OCI-M2 (cell line): ENCODE results near the gene DCK.
"Not testable (repeated sequence)": the region's sequence is repeated elsewhere in the genome, so short reads cannot be mapped to it uniquely, and the experiment has no call there.

Source experiments
- DNase-seq: peaks from one replicate; lab custom pipeline; 2025; ENCODE audit not compliant: unreplicated experiment; lab: John Stamatoyannopoulos, UW

The DCK gene

DNA sequence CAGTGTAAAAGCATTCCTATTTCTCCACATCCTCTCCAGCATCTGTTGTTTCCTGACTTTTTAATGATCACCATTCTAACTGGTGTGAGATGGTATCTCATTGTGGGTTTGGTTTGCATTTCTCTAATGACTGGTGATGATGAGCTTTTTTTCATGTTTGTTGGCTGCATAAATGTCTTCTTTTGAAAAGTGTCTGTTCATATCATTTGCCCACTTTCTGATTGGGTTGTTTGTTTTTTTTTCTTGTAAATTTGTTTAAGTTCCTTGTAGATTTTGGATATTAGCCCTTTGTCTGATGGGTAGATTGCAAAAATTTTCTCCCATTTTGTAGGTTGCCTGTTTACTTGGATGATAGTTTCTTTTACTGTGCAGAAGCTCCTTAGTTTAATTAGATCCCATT is 6.2 kb downstream of the DCK start:
- DNase-seq, result not testable (repeated sequence)

DNA sequence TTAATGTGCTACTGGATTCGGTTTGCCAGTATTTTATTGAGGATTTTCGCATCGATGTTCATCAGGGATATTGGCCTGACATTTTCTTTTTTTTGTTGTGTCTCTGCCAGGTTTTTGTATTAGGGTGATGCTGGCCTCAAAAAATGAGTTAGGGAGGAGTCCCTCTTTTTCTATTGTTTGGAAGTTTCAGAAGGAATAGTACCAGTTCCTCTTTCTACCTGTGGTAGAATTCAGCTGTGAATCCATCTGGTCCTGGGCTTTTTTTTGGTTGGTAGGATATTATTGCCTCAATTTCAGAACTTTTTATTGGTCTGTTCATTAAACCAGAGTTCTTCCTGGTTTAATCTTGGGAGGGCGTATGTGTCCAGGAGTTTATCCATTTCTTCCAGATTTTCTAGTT is 7.9 kb downstream of the DCK start:
- not testable (repeated sequence) for DNase-seq

DNA sequence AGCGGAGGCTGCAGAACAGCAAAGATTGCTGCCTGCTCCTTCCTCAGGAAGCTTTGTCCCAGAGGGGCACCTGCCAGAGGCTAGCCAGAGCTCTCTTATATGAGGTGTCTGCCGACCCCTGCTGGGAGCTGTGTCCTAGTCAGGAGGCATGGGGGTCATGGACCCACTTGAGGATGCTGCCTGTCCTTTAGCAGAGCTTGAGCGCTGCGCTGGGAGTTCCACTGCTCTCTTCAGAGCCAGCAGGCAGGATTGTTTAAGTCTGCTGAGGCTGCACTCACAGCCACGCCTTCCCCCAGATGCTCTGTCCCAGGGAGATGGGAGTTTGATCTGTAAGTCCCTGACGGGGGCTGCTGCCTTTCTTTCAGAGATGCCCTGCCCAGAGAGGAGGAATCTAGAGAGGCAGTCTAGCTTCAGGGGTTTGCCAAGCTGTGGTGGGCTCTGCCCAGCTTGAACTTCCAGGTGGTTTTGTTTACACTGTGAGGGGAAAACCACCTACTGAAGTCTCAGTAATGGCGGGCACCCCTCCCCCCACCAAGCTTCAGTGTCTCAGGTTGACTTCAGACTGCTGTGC is 10.9 kb downstream of the DCK start:
- DNase-seq, result no peak

DNA sequence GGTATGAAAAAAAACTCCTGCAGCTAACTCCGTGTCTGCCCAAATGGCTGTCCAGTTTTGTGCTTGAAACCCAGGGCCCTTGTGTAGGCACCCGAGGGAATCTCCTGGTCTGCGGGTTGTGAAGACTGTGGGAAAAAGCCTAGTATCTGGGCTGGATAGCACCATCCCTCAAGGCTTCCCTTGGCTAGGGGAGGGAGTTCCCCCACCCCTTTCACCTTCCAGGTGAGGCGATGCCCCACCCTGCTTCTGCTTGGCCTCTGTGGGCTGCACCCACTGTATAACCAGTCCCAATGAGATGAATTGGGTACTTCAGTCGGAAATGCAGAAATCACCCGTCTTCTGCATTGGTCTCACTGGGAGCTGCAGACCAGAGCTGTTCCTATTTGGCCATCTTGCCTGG is 11.6 kb downstream of the DCK start:
- DNase-seq, result not testable (repeated sequence)

DNA sequence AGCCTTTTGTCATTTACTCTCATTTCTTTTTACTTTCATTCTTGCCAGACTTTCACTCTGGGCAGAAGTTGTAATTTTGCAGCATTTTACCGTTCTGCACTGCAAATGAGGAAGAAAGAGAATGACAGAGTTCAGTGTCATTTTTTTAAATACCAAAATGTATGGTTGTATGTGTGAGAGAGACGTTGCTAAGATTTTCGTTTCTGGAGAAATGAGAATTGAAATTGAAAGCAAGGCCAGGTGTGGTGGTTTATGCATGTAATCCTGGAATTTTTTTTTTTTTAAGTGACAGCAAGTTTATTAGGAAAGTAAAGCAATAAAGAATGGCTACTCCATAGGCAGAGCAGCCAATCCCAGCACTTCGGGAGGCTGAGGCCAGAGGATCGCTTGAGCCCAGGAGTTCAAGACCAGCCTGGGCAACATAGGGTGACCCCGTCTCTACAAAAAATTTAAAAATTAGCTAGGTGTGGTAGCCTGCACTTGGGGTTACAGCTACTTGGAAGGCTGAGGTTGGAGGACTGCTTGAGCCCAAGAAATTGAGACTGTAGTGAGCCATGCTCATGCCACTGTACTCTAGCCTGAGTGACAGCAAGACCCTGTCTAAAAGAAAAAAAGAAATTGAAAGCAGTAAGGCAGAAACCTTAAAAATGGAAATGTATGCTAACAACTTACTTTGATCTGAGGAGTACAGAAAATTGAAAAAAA is 12.9 kb downstream of the DCK start:
- no peak for DNase-seq

DNA sequence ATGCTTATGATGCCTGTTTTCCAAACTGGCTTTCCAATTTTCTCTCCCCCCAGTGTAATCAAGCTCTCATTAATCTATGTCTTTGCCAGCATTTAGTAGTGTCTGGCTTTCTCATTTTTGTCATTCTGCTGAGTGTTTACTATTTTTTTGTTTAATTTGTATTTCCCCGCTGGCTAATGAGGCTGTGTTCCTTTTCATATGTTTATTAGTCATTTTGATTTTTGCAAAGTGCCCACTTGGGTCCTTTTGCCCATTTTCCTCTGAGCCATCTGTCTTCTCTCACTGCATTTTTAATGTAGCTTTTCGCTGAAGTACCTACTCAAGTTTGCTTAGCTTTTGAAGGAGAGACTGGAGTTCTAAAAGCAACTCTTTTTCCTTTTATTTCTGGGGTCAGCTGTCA is 14.7 kb downstream of the DCK start:
- DNase-seq, result no peak

DNA sequence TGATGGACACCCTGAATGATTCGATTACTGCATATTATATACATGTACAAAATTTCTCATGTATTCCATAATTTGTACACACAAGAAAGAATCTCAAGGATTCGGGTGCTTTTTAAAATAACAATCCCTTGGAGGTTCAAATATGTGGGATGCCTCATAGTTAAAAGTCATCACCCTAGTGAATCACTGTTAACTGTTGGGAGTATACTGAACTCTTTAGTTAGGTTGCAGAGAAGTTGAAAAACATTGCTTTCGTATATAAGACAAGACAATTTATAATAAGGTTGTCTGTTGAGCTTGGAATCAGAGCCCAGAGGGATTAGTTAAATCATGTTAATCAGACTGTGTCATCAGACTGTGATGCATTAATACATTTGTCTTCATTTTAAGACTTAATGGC is 15.6 kb downstream of the DCK start:
- no peak for DNase-seq

DNA sequence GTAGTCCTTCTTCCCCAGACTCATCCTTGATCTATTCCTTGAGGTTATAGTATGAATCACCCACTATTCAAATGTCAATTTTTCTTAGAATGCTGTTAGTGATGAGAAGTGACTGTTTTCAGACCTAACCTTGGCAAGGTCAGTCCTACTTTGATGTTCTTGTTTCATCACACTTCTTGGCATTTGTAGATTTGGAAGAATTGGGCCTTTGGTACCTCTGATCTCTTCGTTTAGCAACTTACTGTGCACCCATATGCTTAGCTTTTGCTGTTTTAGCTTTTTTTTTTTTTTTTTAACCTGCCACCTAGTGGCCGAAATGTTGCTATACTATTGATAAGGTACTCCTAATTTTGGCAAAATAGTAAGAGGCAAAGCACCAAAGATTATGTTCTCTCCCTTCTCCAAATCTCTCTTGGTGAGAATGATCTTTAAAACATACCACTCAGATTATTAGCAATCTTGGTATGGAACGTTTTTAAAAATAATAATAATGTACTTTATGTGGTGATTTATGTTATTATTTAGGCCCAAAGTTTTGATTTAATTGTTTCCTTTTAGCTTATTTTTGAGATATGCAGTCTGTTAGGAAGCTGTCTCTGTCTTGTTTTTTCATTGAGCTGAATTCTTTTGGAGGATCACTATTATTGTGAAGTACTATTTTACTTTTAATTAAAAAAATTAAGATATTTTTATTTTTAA is 16.6 kb downstream of the DCK start:
- no peak for DNase-seq

DNA sequence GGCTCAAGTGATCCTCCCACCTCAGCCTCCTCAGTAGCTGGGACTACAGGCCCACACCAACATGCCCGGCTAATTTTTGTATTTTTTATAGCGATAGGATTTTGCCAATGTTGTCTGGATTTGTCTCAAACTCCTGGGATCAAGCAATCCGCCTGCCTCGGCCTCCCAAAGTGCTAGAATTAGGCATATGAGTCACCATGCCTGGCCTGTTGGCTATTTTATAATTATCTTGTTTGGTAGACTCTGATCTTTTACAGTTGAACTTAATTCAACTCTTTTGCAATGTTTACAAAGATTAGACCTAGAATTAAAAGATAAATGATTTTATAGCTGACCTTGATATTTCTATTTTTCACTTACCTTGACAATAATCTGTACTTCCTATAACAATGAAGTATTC is 18.0 kb downstream of the DCK start:
- no peak for DNase-seq

DNA sequence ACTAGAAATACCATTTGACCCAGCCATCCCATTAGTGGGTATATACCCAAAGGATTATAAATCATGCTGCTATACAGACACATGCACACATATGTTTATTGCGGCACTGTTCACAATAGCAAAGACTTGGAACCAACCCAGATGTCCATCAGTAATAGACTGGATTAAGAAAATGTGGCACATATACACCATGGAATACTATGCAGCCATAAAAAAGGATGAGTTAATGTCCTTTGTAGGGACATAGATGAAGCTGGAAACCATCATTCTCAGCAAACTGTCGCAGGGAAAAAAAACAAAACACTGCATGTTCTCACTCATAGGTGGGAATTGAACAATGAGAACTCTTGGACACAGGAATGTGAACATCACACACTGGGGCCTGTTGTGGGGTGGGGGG is 23.9 kb downstream of the DCK start:
- DNase-seq, result not testable (repeated sequence)

DNA sequence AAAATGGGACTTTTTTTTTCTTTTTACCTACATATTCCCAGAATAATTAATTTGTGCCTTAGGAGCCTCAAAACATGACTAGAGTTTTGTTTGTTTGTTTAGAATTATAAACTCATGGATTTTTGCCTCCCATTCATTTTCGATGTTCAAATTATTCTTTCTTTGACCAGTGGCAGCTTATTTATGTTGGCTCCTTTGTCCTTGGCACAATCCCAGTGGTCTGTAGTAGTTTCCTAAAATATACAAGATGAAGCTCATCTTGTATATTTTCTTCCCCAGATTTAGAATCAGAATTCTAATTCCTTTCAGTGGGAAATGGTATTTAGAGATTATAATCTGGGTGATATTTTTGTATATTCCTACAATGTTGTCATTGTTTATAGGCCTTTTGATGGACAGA is 27.2 kb downstream of the DCK start:
- no peak for DNase-seq

DNA sequence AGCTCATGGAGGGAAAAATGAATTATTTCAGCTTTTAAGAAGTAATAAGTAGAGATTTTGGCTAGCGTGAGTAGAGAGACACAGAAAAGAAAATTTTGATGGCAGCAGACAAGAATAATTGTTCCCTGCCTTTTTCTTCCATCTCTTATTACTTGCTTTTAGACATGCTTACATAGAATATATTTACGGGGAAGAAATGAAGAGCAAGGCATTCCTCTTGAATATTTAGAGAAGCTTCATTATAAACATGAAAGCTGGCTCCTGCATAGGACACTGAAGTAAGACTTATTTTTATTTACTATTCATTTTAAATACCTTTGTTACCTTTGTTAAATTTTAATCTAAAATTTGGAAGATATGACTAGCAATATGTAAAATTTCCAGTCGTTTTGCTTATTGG is 32.2 kb downstream of the DCK start:
- no peak for DNase-seq

DNA sequence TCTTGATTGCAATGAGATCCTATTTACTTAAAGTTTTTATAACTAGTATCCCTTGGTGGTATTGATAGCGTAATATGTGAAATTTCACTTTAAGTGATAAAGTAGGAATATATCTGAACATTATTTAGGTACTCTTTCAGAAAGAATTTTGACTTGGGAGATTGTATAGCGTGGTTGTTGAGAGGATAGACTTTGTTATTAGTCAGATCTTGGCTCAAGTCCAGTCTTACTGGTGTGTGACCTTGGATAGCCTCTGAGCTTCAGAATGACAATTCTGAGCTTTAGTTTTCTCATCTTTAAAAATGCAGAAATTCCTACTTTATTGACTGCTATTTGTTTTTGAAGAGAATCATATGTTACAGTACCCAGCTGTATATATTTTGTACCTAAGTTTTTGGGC is 32.6 kb downstream of the DCK start:
- no peak for DNase-seq

DNA sequence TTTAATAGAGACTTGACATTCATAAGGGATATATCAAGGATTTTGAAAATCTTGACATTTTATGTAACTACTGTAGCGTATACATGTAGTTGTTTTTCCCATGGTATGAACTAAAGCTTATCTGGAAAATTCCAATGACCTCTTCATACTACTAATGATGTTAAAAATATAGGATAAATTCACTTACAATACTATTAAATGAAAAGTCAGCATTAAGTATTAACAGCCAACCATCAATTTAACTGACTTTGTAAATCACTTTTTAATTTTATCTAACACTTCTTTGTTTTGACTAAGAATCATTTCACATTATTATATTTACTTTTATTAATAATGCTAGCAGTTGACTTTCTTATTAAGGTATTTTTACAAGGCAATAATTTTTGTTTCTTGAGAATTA is 34.2 kb downstream of the DCK start:
- no peak for DNase-seq

DNA sequence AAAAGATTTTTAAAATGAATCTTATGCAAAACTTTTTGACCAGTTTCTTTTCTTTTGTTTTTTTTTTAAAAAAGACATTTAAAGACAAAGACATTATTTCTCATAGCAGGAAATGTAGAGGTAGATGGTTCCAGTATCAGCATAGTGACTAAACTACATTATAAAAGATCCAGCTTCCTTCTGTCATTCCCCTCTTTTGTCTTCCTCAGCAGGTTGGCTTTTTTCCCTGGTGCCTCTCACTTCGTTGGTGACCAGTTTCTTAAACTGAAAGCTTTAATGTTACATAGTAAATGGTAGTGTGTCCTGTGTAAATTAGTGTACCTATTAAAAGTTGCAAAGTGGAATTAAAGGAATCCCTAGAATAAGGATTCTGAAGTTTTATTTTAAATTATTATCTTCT is 36.1 kb downstream of the DCK start:
- no peak for DNase-seq

DNA sequence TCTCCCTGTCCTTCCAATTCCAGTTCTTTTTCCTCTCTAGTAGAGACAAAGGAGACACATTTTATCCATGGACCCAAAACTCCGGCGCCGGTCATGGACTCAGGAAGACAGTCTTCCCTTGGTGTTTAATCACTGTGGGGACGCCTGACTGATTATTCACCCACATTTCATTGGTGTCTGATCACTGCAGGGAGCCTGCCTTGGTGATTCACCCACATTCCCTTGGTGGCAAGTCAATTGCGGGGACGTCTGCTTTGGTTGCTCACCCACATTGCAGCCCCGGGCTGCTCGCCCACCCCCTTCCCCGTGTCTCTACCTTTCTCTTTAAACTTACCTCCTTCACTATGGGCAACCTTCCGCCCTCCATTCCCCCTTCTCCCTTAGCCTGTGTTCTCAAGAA is 38.7 kb downstream of the DCK start:
- not testable (repeated sequence) for DNase-seq

DNA sequence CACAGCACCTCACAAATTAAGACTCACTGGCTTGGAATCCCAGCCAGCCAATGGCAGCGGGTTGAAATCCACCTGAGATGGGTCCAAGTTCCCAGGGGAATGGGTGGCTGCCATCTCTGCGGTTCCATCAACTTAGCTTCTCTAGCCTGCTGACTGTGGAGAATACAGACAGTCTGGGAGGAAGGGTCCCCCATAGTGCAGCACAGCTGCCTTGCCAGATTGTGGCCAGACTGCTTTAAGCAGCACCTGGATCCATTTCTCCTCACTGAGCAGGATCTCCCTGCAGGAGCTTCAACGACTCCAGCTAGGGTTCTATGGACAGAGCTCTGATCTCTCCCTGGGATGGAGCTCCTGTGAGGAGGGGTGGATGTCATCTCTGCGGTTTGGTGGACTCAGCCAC is 51.8 kb downstream of the DCK start:
- no peak for DNase-seq

DNA sequence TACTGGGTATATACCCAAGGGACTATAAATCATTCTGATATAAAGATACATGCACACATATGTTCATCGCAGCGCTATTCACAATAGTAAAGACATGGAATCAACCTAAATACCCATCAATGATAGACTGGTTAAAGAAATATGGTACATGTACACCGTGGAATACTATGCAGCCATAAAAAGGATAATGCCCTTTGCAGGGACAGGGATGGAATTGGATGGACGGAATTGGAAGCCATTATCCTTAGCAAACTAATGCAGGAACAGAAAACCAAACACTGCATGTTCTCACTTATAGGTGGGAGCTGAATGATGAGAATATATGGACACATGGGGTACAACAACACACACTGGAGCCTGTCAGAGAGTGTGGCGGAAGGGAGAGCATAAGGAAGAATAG is 55.9 kb downstream of the DCK start:
- no peak for DNase-seq

DNA sequence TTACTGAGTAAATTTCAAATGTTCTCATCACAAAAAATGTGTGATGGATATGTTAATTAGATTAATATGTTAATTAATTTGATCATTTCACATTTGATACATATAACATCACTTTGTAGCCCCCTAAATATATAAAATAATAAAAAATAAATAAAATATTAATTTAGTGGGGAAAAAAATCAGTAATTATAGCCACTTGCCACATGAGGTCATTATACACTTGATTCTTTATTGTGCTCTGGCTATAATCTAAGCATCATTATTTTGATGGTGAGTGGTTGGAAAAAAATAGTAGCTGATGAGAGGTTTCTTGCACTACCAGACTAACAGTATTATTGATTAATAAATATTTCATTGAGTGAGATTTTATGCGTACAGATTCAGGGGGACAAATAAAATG is 57.4 kb downstream of the DCK start:
- no peak for DNase-seq

DNA sequence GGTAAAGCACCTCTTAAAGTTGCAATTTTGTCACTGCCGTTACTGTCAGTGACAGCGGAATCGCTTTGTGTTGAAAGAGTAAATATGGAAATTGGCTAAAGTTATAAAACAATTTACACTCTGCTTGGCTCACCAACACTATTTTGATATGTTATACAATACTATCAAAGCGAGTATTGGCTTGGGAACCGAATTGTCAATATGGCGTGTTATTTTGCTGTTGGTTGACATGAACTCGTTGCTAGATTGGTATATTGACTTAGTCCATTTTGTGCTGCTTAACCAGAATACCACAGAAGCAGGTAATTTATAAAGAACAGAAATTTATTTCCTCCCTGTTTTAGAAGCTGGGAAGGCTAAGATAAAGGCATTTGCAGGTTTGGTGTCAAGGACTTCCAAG is 58.6 kb downstream of the DCK start:
- no peak for DNase-seq

DNA sequence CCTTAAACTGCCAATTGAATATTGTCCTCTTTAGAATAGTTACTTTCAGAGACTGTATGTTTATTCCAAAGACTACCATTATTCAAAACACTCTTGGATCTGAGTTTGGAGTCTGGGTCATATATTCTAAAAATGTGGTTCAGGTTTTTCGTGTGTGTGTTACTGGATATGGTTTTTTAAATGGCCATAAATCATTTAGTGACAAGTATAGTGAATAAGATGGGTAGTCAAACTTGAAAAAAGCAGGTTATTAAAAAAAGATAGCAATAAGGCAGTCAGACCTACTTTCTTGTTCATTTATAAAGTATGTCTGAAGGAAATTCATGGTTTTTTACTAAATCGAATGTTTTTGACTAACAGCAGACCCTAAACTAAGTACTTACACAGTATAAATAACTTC is 59.3 kb downstream of the DCK start:
- no peak for DNase-seq

DNA sequence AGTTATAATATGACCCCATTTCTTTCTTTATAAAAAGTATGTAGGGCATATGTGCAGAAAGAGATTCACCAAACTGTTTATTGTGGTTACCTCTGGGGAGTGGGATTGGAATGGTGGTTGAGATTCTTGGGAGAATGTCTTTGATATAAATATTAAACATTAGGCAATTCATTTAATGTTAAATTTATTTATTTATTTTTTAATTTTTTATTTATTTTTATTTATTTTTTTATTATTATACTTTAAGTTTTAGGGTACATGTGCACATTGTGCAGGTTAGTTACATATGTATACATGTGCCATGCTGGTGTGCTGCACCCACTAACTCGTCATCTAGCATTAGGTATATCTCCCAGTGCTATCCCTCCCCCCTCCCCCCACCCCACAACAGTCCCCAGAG is 60.2 kb downstream of the DCK start:
- DNase-seq, result not testable (repeated sequence)

DNA sequence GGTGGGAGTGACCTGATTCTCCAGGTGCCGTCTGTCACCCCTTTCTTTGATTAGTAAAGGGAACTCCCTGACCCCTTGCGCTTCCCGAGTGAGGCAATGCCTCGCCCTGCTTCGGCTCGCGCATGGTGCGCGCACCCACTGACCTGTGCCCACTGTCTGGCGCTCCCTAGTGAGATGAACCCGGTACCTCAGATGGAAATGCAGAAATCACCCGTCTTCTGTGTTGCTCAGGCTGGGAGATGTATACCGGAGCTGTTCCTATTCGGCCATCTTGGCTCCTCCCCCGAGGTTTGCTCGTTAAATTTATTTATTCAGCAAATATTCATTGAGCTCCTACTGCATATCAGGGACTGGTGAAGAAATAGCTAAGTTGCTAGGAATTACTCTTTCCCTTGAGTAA is 66.1 kb downstream of the DCK start:
- DNase-seq, result not testable (repeated sequence)
